ENCODE measurements around the gene SPATA17. TPM values are rescaled to one million over a fixed set of nuclear protein-coding genes. Genes with fewer than 3 reads are reported as not detected.

The SPATA17 gene
- total and polyA plus RNA-seq, 2 of the 8 experiments (the other 6 are each of a cell fraction or from before 2014, with no cell fraction given) = 0.17 to 0.48 TPM

- Histone ChIP-seq H3K27ac (ENCODE audit: low read depth, low read length) (no peak overlapping the region), H2BK5ac (ENCODE audit: low read depth, low read length) (no peak overlapping the region), H3K36me3 (ENCODE audit: control insufficient read depth in 2 of 4, insufficient read depth in 4 of 4, low read length in 3 of 4) (peaks cover 2 to 14% (median 4%) of the 10 kb centered on the region in 4 experiments; a peak in 6 of 8 replicates), H3K14ac (ENCODE audit: insufficient read length) (no peak overlapping the region), H4K91ac (replicated peaks; ENCODE audit: insufficient read length, low read length) (no peak overlapping the region), H3K23me2 (ENCODE audit: low read depth, low read length) (no peaks in the 10 kb centered on the region), H4K20me1 (replicated peaks in 1 of 2; ENCODE audit: control insufficient read depth in 1 of 2, insufficient read depth in 2 of 2, low read length in 2 of 2) (peaks cover 0 to 2% of the 10 kb centered on the region in 2 experiments), H3K4me1 (replicated peaks in 1 of 4; ENCODE audit: control insufficient read depth in 3 of 4, insufficient read depth in 4 of 4, low read length in 3 of 4) (peaks cover 0 to 3% (median 0%) of the 10 kb centered on the region in 4 experiments; a peak in 3 of 7 replicates), H2AFZ (ENCODE audit: low read length) (no peak overlapping the region), H3K4ac (replicated peaks; ENCODE audit: insufficient read length, low read depth, low read length) (no peak overlapping the region), H3K79me1 (ENCODE audit: low read depth, low read length) (no peaks in the 10 kb centered on the region; the same call in 1 of the 2 replicates), H2BK120ac (replicated peaks; ENCODE audit: low read depth, low read length) (no peak overlapping the region), H4K5ac (ENCODE audit: insufficient read length, low read depth, low read length) (no peak overlapping the region), H4K8ac (ENCODE audit: extremely low read depth, insufficient read depth, low read length) (no peak overlapping the region), H3K9me3 (ENCODE audit: insufficient read depth in 2 of 2, low read depth in 1 of 2, low read length in 1 of 2) (no peaks in the 10 kb centered on the region), H3K4me3 (ENCODE audit: extremely low read depth in 1 of 4, insufficient read depth in 2 of 4, low read depth in 3 of 4, low read length in 4 of 4) (no peak overlapping the region), H2BK12ac (ENCODE audit: low read depth, low read length) (no peak overlapping the region), H3K23ac (ENCODE audit: insufficient read length) (no peak overlapping the region), H3K27me3 (replicated peaks in 1 of 4; ENCODE audit: control insufficient read depth in 3 of 4, extremely low read depth in 1 of 4, insufficient read depth in 3 of 4, low read length in 3 of 4) (no peaks in the 10 kb centered on the region), H3K79me2 (ENCODE audit: control insufficient read depth in 1 of 2, insufficient read depth in 2 of 2, low read length in 2 of 2) (peaks cover 0 to 21% of the 10 kb centered on the region in 2 experiments; a peak in 2 of 4 replicates), H3K56ac (replicated peaks; ENCODE audit: insufficient read length, low read depth, low read length) (no peak overlapping the region), H3K9ac (replicated peaks in 1 of 4; ENCODE audit: extremely low read depth in 1 of 4, low read depth in 3 of 4, low read length in 3 of 4) (no peak overlapping the region), H2AK5ac (ENCODE audit: low read depth, low read length) (no peak overlapping the region), H3K4me2 (ENCODE audit: insufficient read depth in 1 of 2, low read depth in 2 of 2, low read length in 2 of 2) (no peak overlapping the region), H2BK15ac (ENCODE audit: low read length) (no peak overlapping the region), H2BK20ac (ENCODE audit: low read length) (no peak overlapping the region), H3K18ac (ENCODE audit: extremely low read depth, low read length) (no peak overlapping the region)
- CTCF ChIA-PET (ENCODE audit: partially characterized antibody) = no interaction called here
- WGBS, 2 experiments (ENCODE audit: extremely low coverage in 1 of 2, insufficient coverage in 1 of 2, insufficient read length in 1 of 2, insufficient replicate concordance in 2 of 2, low coverage in 1 of 2, low lambda C conversion rate in 2 of 2, missing lambda C conversion rate in 1 of 2) = 95% methylated on average over 1 of the region's 1 CpG; no CpG with 5 or more reads in 1 of the 2 experiments
- TF ChIP-seq TAF7 (optimal IDR thresholded peaks at IDR 0.05; ENCODE audit: borderline replicate concordance, low read depth, low read length) = no peak
- FAIRE-seq (no peak), DNase-seq (ENCODE audit: low read depth in 1 of 2, low spot score in 2 of 2) (no peak)
- POLR2A ChIA-PET (ENCODE audit: partially characterized antibody) = no interaction called here
Observed at GRCh38 chr1:217617126-217617525, 14.0 kb upstream of the SPATA17 start.

Data from H1 (cell line).